Ecto neural progenitor cell (in vitro differentiated cells): ENCODE results near the gene MIGA2.
"Not testable (repeated sequence)": the region's sequence is repeated elsewhere in the genome, so short reads cannot be mapped to it uniquely, and the experiment has no call there.

Source experiments
- DNase-seq: peaks from one replicate; pipeline ENCODE4 v3.0.0-alpha.2; 2018; ENCODE audit warnings: low spot score

Gene MIGA2, protein sequence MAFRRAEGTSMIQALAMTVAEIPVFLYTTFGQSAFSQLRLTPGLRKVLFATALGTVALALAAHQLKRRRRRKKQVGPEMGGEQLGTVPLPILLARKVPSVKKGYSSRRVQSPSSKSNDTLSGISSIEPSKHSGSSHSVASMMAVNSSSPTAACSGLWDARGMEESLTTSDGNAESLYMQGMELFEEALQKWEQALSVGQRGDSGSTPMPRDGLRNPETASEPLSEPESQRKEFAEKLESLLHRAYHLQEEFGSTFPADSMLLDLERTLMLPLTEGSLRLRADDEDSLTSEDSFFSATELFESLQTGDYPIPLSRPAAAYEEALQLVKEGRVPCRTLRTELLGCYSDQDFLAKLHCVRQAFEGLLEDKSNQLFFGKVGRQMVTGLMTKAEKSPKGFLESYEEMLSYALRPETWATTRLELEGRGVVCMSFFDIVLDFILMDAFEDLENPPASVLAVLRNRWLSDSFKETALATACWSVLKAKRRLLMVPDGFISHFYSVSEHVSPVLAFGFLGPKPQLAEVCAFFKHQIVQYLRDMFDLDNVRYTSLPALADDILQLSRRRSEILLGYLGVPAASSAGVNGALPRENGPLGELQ

DNA sequence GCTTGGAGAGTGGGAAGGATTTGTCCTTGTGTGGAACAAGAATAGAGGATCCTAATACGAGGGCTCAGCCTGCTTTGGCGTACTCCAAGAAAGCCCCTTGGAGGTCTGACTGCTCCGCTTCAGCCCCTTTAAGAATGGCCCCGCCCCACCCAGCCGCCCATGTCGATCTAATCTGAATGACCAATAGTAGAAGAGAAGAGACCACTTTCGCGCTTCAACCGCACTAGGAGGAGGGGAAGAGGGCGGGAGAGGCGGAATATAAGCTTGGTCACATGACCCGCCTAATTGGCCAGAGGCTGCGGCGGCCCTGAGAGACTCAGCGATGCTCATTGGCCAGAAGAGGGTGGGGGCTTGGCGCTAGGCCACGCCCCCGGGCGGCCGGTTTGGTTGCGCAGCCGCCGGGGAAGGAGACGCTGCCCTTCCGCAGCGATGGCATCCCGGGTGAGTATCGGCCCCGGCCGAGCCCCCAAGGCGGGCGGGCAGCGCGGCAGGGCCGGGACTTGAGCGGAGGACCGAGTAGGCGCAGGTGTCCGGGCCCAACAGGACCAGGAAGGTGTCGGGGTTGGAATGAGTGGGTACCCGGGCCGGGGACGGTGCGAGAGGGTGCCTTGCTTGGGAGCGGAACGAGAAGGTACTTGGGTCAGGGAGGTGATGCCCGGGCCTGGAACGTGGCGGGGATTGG, at the start of gene MIGA2:
TSS of gene MIGA2 (plus strand) at position 386 of the 682 bp plus-strand sequence. CDS start 3,969 bp downstream, outside the sequence.
- DNase-seq = peak; percentile 97

DNA sequence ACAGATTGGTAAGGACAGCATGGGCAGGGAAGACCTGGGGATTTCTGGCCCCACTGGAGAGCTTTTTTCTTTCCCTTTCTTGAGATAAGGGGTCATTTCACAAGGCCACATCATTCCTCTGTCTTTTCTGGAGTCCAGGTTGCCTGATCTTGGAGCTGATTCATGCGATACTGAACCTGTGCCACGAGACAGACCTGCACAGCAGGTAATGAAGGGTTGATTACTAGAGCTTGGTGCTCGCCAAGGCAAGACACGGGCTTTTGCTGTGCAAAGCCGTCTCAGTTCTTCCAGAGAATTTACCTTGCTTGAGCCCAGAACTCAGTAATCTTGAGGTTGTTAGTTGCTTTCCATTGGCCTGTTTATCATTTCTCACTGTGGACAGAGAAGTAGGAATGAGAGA, 49.8 kb upstream of the MIGA2 start:
- DNase-seq = no peak

DNA sequence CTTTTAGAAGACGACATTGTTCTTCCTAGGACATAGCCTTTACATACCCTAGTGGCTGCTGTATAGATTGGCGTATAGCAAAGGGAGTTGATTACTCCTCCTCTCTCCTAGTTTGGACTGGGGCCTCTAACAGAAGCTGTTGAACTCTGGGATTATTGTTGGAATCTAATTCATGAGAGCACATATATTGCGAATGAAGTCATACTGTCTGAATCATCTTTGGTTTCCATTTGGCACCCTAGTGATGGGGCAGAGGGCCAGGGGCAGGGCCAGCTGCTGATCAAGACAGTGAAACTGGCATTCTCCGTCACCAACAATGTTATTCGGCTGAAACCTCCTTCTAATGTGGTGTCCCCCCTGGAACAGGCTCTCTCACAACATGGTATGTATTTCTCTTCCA, 48.6 kb upstream of the MIGA2 start:
- DNase-seq = no peak

DNA sequence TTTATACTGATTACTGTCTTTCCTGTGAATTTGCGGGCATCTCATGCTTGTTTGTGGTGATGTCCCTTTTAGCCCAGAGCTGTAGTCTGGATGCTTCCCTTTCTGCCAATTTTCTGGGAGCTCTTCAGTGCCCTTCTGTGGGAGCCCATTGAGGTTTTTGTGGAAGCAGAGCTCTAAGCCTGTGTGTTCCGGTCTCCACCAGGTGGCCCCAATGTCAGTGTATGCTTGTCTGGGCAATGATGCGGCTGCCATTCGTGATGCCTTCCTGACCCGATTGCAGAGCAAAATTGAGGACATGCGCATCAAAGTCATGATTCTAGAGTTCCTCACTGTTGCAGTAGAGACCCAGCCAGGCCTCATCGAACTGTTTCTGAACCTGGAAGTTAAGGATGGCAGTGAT, 43.4 kb upstream of the MIGA2 start:
- no peak for DNase-seq

DNA sequence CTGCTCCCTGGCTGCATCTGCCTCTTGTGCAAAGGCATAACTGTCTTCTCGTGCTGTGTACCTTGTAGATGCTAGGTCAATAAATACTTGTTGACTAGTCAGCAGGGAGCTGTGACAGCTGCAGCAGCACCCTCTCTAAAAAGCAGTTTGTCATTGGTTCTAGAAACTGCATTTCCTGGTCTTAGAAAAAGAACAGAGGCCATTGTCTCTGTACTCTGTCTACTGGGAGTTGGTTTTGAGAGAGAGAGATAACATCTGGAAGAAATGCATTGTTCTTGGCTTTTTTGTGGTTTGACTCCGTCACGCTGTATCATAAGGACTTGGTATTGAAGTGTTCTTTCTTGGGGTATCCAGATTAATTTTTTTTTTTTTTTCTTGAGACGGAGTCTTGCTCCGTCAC, 40.6 kb upstream of the MIGA2 start:
- no peak for DNase-seq

DNA sequence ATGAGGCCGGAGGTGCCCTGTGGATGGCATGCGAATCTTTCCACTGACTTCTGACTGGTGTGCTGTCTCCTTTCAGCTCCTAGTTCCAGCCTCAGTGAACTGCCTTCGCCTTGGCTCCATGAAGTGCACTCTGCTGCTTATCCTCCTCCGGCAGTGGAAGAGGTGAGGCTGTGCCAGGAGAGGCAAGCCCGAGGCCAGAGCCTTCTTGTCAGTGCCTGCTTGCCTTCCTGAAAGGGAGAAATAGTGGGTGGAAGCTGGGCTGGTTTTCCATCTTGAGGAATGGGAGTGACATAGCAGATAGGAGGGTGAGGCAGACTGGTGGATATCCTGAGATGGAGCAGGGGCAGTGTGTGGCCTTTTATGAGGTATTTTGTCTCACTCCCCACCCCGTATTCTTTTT, 38.0 kb upstream of the MIGA2 start:
- no peak for DNase-seq

DNA sequence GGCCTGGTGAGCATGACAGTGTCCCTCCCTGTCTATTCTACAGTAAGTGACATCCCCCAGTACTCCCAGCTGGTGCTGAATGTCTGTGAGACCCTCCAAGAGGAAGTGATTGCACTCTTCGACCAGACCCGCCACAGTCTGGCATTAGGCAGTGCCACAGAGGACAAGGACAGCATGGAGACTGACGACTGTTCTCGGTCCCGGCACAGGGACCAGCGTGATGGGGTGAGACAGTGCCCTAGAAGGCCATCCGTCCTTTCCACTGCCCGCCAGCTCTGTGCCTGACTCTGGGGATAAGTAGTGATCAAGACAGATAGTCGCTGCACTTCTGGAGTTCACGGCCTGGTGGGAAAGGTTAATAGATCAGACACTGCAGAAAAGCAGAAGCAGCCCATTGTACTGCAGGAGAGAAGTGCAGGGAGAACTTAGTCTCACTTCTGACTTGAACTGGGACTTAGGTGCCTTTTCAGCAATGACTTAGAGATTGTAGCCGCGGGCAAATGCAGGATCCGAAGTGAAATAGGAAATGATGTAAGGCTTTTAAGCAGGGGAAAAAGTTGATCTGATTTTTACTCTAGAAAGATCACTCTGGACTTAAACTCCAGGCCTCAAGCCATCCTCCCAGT, 36.7 kb upstream of the MIGA2 start:
- no peak for DNase-seq

DNA sequence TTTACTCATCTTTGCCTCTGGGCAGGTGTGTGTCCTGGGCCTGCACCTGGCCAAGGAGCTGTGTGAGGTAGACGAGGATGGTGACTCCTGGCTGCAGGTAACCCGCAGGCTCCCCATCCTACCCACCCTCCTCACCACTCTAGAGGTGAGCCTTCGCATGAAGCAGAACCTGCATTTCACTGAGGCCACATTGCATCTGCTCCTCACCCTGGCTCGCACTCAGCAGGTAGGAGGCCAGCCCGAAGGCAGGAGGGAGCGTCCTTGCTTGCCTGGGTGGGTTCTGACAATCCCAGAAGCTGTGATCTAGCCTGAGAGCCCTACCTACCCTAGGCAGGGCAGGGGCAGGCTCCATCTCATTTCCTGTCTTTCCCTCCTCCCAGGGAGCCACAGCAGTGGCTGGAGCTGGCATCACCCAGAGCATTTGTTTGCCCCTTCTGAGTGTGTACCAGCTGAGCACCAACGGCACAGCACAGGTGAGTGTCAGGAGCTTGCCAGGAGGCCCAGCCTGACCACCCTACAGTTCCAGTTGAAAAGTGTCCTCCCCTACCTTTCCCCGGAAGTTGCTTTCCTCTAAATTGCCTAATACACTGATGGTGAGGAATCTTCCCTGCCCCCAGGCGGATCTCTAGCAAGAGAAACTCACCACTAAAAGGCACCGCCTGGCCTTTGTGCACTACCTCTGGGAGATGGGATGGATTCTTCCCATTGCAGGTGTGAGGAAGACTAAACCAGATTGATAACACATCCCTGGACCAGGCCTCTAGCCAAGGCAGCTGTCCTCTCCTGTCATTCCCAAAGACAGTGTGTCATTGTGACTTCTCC, 34.7 kb upstream of the MIGA2 start:
- DNase-seq = no peak

DNA sequence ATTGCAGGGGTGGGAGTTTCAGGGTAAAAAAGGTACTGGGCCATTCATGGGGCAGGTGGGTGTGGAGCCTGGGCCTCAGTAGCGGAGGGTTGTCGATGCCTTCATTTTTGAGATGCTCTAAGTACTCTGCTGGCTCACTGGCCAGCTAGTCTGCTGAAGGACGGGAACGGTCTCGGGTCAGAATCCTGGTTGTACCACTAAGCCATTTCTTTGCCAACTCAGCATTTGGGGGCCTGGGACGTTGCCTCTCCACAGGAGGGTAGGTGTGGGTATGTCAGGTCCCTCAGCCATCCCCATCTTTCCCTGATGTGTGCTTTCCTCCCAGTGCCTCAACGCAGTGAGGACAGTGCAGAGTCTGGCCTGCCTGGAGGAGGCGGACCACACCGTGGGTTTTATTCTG, 33.4 kb upstream of the MIGA2 start:
- no peak for DNase-seq

DNA sequence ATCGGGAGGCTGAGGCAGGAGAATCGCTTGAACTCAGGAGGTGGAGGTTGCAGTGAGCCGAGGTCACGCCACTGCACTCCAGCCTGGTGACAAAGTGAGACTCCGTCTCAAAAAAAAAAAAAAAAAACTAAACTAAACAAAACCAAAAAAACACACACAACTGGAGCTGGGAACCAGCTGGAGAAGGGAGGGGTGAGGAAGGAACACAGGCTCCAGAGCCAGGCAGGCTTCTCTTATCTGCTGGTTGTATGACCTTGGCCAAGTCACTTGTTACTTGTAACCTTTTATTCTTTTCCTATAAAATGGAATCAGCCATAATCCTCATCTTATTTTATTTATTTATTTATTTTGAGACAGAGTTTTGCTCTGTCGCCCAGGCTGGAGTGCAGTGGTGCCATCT, 32.3 kb upstream of the MIGA2 start:
- not testable (repeated sequence) for DNase-seq

DNA sequence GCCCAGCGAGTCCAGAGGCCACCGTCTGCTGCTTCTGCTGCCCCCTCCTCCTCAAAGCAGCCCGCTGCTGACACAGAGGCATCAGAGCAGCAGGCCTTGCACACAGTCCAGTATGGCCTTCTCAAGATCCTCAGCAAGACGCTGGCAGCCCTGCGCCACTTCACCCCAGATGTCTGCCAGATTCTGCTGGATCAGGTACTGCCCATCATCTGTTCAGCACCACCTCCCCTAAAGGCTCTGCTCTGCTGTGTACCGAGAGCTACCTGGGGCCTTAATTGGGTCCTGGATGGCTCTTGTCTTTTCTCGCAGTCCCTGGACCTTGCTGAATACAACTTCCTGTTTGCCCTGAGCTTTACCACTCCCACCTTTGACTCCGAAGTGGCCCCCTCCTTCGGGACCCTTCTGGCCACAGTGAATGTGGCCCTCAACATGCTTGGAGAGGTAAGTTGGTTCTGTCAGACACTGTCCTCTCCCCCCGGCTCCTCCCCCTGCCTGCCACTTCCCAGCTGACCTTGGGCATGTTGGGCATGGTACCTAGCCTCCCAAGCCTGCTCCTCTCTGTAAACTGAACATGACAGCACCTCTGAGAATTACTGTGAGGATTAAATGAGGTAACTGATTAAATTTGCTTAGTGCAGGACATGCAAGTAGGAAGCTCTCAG, 31.0 kb upstream of the MIGA2 start:
- no peak for DNase-seq

DNA sequence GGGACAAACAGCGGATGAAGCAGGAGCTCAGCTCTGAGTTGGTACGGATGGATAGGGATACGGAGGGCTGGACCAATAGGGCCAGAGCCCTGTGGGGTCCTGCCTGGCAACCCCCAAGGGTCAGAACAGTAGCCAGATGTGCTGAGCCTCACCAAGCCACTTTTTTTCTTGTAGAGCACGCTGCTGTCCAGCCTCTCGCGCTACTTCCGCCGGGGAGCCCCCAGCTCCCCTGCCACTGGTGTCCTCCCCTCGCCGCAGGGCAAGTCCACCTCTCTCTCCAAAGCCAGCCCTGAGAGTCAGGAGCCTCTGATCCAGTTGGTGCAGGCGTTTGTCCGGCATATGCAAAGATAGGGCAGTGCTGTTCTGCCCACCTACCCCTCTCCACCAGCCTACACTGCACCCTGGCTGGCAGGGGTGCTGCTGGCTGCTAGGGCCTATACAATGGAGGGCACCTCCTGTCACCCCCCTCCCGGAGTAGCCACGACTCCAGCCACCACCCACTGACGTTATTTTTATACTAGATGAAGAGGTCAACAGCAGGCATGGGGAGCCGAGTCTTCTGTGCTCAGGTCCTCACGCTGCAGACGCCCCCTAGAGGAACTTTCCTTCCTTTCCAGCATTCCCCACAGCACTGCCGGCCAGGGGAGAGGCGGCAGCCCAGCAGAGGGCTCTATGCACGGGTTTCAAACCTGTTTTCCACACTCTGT, 29.9 kb upstream of the MIGA2 start:
- peak; percentile 72 for DNase-seq

DNA sequence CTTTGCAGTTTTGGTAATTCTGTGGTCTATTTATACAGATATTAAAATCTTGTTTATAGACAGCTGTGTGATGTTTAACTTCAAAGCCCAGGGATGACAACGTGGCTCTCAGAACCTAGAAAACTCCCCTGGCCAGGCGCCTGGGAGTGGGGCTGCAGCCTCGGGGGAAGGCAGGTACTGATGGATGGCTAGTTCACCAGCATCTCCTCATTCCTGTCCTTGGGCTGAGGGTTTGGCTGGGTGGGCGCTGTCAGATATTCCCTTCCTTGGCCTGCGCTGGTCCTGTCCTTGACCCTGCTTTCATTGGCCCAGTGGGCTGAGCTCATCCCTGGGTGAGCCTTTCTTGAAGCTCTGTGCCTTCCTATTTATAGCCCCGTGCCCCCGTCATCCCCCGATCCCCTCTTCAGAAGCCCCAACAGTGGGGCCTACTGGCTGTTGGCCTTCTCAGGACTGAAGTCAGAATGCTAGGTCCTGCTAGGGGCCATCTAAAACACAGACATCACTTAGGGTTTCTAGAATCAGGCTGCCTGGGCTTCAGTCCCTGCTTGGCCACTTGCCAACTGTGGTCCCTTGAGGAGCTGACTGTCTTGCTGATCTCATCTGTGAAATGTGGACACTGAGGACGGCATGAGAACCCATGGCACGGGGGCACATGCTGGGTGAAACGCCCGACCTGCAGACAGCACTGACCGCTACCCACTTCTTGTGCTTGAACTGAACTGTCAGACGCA, 29.2 kb upstream of the MIGA2 start:
- DNase-seq = no peak

DNA sequence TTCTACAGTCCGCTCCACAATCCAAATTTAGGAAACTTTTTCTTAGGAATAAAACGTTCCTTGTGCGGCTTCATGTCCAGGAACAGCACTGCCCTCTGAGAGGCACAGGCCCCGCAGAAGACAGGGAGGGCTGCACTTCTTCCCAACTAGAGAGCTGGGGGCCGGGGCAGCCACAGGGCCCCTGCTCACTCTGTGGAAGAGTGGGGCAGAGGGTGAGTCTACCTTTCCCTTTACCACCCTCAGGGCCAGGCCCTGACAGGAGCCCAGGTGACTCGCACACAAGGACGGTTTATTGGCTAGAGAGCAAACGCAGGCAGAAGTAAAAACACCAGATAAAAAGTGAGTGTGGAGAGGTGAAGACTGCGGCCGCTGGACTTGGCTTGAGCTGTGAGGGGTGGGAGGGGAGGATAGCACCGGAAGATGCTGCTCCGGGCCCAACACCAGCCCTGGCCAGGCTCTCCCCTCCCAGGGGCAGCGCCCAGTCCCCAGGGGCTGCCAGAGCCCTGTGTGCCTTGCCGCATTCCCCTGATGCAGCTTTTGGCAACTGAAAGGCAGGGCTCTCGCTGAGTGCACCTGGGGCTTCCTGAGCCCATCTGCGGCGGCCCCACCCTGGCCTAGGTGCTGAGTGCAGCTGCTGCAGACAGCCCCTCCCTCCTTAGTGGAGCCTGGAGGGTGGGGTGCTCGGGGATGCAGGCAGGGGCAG, 28.5 kb upstream of the MIGA2 start:
- no peak for DNase-seq

DNA sequence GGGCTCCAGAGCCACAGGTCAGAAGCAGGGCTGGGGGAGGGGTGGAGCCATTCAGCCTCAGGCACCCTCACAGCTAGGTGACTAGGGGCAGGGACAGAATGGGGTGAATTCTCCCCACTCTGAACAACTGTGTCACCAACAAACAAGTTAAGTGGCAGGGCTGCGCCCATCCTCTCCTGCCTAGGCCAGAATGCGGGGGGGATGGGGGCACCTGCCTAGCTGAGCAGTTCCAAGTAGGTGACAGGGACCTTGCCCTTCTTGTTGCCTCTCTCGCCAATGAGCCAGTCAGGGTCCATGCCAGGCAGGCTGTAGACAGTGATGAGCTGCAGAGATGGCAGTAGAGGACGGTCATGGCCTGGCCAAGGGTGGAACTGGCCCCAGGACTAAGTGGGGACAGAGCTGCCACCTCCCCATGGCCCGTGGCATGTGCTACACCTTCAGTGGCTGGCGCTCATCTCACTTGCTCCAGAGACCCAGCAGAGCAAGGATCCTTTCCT, 27.9 kb upstream of the MIGA2 start:
- no peak for DNase-seq

DNA sequence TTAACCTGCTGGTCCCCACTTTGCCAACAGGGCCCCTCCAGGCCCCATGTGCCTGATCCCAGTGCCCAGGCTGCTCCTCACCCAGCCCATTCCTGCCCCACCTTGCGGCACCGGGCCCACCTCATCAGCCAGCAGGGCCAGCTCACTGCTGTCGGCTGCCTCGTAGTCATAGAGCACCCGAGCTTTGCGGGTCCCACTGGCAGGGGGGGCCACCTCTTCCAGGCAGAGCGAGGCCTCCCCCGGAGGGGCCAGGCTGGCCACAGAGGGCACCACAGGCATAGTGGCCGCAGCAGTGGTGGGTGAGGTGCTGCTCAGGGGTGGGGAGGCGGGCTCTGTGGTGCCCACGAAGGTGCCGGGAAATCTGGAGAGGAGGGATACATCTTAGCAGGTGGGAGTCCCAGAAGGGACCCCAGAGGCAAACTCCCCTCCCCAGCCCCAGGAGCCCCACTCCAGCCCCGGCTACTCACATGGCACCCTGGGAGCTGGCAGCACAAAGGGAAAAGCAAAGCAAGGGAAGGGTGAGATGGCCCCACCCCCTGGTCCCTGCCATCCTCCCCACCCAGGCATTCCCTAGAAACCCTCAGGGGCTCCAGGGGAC, 27.3 kb upstream of the MIGA2 start:
- DNase-seq = no peak

DNA sequence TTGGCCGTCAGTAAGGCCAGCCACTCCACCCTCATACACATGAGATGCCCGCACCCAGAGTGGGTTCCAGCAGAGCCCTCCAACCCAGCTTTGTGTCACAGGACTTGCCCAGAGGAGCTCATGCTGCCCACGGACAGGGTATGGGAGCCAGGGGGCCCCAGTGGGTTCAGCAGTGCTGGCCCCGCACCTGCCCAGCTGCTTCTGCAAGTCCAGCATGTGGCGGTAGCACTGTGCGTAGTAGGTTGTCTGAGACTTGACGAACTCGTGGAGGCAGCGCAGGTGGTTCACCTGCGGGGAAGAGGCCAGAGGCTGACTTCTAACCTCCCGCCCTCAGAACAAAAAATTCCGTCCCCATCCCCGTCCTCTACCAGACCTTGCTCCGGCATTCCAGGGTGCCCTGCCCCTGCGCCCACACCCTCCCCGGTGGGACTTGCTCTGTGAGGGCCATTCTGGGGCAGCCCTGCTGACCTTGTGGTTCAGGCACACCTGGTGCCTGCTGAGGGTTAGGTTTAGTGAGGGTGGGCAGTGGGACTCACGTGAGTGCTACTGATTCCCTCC, 26.8 kb upstream of the MIGA2 start:
- no peak for DNase-seq

DNA sequence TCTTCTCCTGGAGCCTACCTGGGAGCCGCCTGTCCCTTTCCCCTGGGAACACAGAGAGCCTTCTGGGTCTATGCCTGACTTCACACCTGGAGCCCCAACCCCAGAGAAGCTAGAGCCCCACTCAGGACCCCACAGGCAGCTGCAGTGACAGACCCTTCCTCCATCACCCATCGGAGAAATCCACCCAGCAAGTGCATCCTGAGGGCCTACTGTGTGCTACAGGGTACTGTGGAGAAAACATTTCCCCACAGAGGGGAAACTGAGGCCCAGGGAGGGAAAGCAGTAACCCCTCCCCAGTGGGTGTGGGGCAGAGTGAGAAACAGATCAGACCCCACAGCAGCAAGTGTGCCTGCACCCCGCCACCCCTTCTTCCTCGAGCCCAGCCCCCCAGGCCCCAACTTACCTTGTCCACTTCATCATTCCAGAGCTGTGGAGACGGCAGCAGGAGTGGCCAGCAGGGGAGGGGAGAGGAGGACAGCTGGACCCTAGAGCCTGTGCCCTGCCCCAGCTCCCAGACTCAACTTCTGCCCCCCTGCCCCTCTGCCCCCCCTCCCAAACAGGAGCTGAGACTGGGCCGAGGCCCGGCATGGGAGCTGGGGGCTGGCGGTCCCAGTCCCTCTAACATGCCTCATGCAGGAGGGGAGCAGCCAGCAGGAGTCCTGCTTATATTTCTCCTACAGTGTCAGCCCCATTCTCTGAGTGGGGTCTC, 26.0 kb upstream of the MIGA2 start:
- DNase-seq = no peak
